Activated T-helper 2 cell treated with anti-CD3 and anti-CD28 coated beads, Interferon-gamma antibody, Interleukin-2, Interleukin-4, amounts not matched to agents 10 μg/mL and 5 μg/mL and 100 μg/mL, durations not matched to agents 14 hours and 24 hours and 36 hours (primary cell): ENCODE results near the gene BPI. TPM values are rescaled to one million over a fixed set of nuclear protein-coding genes. Genes with fewer than 3 reads are reported as not detected.
"Not testable (repeated sequence)": the region's sequence is repeated elsewhere in the genome, so short reads cannot be mapped to it uniquely, and the experiment has no call there.

Source experiments
- DNase-seq: peaks from one replicate; pipeline ENCODE4 v3.0.0; 2021; ENCODE audit warnings: low spot score
- H3K27ac Mint-ChIP-seq: one replicate; pipeline ENCODE4 v1.8.0; 2021; ENCODE audit warnings: mixed read lengths
- H3K27me3 Mint-ChIP-seq: one replicate; pipeline ENCODE4 v1.8.0; 2021; ENCODE audit warnings: low read depth, mixed read lengths
- H3K36me3 Mint-ChIP-seq: one replicate; pipeline ENCODE4 v1.8.0; 2021; ENCODE audit warnings: low read depth, mixed read lengths
- H3K4me1 Mint-ChIP-seq: one replicate; pipeline ENCODE4 v1.8.0; 2021; ENCODE audit warnings: low read depth, mixed read lengths
- H3K4me3 Mint-ChIP-seq: one replicate; pipeline ENCODE4 v1.8.0; 2021; ENCODE audit warnings: low read depth, mild to moderate bottlenecking, moderate library complexity, mixed read lengths
- H3K9me3 Mint-ChIP-seq: one replicate; pipeline ENCODE4 v1.8.0; 2021; ENCODE audit warnings: mixed read lengths
- intact Hi-C: fragments of 100-400 bp; cut with micrococcal nuclease; formaldehyde crosslinking; loops from one replicate; pipeline ENCODE4 v1.15.1; 2023
- total RNA-seq: library from RNA; stranded (reverse); gene quantifications from 2 replicates; pipeline ENCODE4 v1.2.3, GENCODE V29; 2022

Gene BPI
- not detected in 2 replicates for total RNA-seq

- intact Hi-C loops: no loop called here
- H3K9me3 Mint-ChIP-seq: no peaks in the 10 kb centered on the region
- H3K4me1 Mint-ChIP-seq: peaks cover 11% of the 10 kb centered on the region
- no peak within 1 kb of the TSS for H3K4me3 Mint-ChIP-seq
- no peak within 1 kb of the TSS for H3K27ac Mint-ChIP-seq
- H3K27me3 Mint-ChIP-seq: peaks cover 42% of the 10 kb centered on the region
- no peak for DNase-seq
- H3K36me3 Mint-ChIP-seq: no peaks in the 10 kb centered on the region
Observed at GRCh38 chr20:38303908-38304379, at the start of gene BPI. BPI (plus strand) TSS chr20:38304156; CDS start chr20:38304224, 68 bp downstream.

- H3K36me3 Mint-ChIP-seq, H3K9me3 Mint-ChIP-seq, H3K4me3 Mint-ChIP-seq, DNase-seq, H3K4me1 Mint-ChIP-seq, H3K27ac Mint-ChIP-seq, intact Hi-C loops: not testable (repeated sequence)
- H3K27me3 Mint-ChIP-seq: peaks cover 19% of the 10 kb centered on the region
Observed at GRCh38 chr20:38254621-38255020, 49.3 kb upstream of the BPI start.

DNA sequence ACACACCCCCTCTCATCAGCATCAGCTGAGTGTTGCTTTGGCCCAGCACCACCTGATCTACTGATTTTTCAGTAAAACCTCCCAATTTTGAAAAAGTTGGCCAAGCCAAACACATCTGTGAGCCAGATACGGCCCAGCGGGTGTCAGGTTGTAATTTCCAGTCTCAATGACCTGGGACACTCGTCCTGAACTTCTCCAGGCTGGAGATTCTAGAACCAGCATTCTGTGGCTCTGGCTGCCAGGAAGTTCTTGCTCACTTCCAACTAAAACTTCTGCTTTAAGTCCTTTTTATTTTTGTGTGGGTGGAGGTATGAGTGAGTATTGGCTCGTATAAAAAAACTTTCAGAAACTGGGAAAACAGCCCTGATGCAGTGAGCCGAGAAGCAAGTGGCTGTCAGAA is 48.6 kb upstream of the BPI start:
- no peak overlapping the region for H3K4me3 Mint-ChIP-seq
- intact Hi-C loops: no loop called here
- DNase-seq: no peak
- H3K4me1 Mint-ChIP-seq: no peaks in the 10 kb centered on the region
- H3K27ac Mint-ChIP-seq: no peak overlapping the region
- H3K27me3 Mint-ChIP-seq: peaks cover 25% of the 10 kb centered on the region
- no peaks in the 10 kb centered on the region for H3K9me3 Mint-ChIP-seq
- no peaks in the 10 kb centered on the region for H3K36me3 Mint-ChIP-seq

DNA sequence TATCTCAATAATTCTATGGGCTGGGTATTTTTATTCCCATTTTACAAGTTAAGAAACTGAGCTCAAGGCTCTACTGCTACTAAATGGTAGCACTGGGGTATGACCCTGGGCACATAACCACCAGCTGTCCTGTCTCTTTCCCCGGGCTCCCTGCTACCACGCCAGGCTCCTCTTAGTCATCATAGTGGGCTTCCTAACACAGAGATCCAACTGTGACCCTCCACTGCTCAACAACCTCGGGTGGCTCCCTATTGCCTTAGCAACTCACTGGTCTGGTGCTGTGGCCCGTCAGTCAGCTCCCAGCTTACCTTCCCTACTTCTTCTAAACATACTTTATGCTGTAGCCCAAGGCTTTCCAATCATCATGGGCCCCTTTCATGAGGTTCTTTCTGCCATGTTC is 47.9 kb upstream of the BPI start:
- H3K4me1 Mint-ChIP-seq: no peaks in the 10 kb centered on the region
- no peaks in the 10 kb centered on the region for H3K9me3 Mint-ChIP-seq
- peaks cover 26% of the 10 kb centered on the region for H3K27me3 Mint-ChIP-seq
- intact Hi-C loops: no loop called here
- no peak for DNase-seq
- H3K36me3 Mint-ChIP-seq: no peaks in the 10 kb centered on the region
- no peak overlapping the region for H3K4me3 Mint-ChIP-seq
- no peak overlapping the region for H3K27ac Mint-ChIP-seq

- DNase-seq: no peak
- Mint-ChIP-seq H3K27ac (no peak overlapping the region), H3K4me3 (no peak overlapping the region), H3K36me3 (no peaks in the 10 kb centered on the region), H3K9me3 (no peaks in the 10 kb centered on the region), H3K27me3 (peaks cover 29% of the 10 kb centered on the region), H3K4me1 (no peaks in the 10 kb centered on the region)
- intact Hi-C loops: no loop called here
Observed at GRCh38 chr20:38256966-38257365, 47.0 kb upstream of the BPI start.

DNA sequence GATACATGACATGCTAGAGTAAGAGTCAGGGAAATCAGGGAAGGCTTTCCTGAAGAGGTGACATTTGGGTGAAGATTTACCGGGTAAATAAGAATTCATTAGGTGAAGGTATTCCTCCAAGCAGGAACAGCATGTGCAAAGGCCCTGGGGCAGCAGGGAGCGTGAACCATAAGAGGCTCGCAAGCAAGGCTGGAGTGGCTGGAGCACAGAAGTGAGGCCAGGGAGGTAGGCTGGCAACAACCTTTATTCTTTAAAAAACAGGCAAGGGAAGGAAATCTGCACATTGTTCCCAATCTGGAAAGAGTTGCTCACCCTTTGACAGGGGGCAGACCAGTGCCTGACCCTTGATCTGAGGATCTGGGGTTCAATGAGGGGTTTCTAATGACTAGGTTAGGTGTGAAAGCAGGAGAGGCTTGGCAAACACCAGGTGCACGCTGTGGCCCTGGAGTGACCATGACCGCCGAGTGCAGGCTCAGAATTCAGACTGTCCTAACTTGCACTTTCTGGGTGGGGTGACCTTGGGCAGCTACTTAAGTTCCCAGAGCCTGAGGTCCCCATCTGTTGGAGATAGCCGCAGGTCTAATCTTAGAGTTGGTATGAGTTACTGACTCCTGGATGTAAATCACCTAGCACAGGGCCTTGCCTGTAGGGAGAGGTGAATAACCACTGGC is 45.3 kb upstream of the BPI start:
- no peak for DNase-seq
- Mint-ChIP-seq H3K4me3 (no peak overlapping the region), H3K9me3 (no peaks in the 10 kb centered on the region), H3K27ac (no peak overlapping the region), H3K36me3 (no peaks in the 10 kb centered on the region), H3K27me3 (peaks cover 33% of the 10 kb centered on the region), H3K4me1 (no peaks in the 10 kb centered on the region)
- intact Hi-C loops: no loop called here

DNA sequence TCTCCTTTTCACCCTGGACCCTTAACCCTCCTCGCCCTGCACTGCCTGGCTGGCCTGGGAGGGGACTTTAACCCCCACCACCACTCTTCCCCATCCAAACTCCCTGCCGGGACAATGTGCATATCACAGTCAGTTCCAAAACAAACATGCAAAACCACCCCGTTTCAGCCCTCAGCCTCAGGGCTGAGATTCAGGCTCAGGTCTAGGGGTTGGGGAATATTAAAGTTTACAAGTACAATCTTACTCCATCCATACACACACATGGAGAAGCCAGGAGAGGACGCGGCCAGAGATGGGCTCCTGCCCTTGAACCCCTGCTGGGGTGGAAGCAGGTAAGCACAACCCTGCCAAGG is 44.0 kb upstream of the BPI start:
- intact Hi-C loops: no loop called here
- no peak overlapping the region for H3K4me3 Mint-ChIP-seq
- peaks cover 36% of the 10 kb centered on the region for H3K27me3 Mint-ChIP-seq
- DNase-seq: no peak
- no peaks in the 10 kb centered on the region for H3K4me1 Mint-ChIP-seq
- H3K36me3 Mint-ChIP-seq: no peaks in the 10 kb centered on the region
- H3K9me3 Mint-ChIP-seq: no peaks in the 10 kb centered on the region
- no peak overlapping the region for H3K27ac Mint-ChIP-seq

GRCh38 chr20:38260378-38261053 is 43.4 kb upstream of the BPI start, which contains the start of gene KIAA1755:
KIAA1755 (minus strand) TSS chr20:38260735; CDS start chr20:38260500, 235 bp downstream.
- Mint-ChIP-seq H3K36me3 (no peaks in the 10 kb centered on the region), H3K27ac (no peak within 1 kb of the TSS), H3K4me1 (no peaks in the 10 kb centered on the region), H3K9me3 (no peaks in the 10 kb centered on the region), H3K27me3 (peaks cover 36% of the 10 kb centered on the region), H3K4me3 (no peak within 1 kb of the TSS)
- no peak for DNase-seq
- intact Hi-C loops: no loop called here

GRCh38 chr20:38261054-38261390 is 42.9 kb upstream of the BPI start:
- intact Hi-C loops: no loop called here
- no peak overlapping the region for H3K27ac Mint-ChIP-seq
- H3K4me3 Mint-ChIP-seq: no peak overlapping the region
- no peaks in the 10 kb centered on the region for H3K36me3 Mint-ChIP-seq
- peaks cover 35% of the 10 kb centered on the region for H3K27me3 Mint-ChIP-seq
- no peaks in the 10 kb centered on the region for H3K4me1 Mint-ChIP-seq
- H3K9me3 Mint-ChIP-seq: no peaks in the 10 kb centered on the region
- DNase-seq: no peak

- DNase-seq: no peak
- Mint-ChIP-seq H3K36me3 (no peaks in the 10 kb centered on the region), H3K27me3 (peaks cover 41% of the 10 kb centered on the region)
Observed at GRCh38 chr20:38262931-38263330, 41.0 kb upstream of the BPI start.

GRCh38 chr20:38266426-38266825 is 37.5 kb upstream of the BPI start:
- intact Hi-C loops: no loop called here
- Mint-ChIP-seq H3K4me3 (no peak overlapping the region), H3K27ac (no peak overlapping the region), H3K4me1 (no peaks in the 10 kb centered on the region), H3K9me3 (no peaks in the 10 kb centered on the region), H3K27me3 (peaks cover 18% of the 10 kb centered on the region), H3K36me3 (no peaks in the 10 kb centered on the region)
- DNase-seq: no peak

More at GRCh38 chr20:38262931-38263330, 41.0 kb upstream of the BPI start:
- Mint-ChIP-seq H3K27ac (no peak overlapping the region), H3K4me1 (no peaks in the 10 kb centered on the region), H3K9me3 (no peaks in the 10 kb centered on the region), H3K4me3 (no peak overlapping the region)
- intact Hi-C loops: no loop called here

- Mint-ChIP-seq H3K27me3 (peaks cover 18% of the 10 kb centered on the region), H3K36me3 (no peaks in the 10 kb centered on the region), H3K4me1 (no peaks in the 10 kb centered on the region), H3K4me3 (no peak overlapping the region), H3K27ac (no peak overlapping the region), H3K9me3 (no peaks in the 10 kb centered on the region)
- no peak for DNase-seq
- intact Hi-C loops: no loop called here
Observed at GRCh38 chr20:38267296-38267695, 36.7 kb upstream of the BPI start.

GRCh38 chr20:38267901-38268514 is 35.9 kb upstream of the BPI start:
- Mint-ChIP-seq H3K36me3 (no peaks in the 10 kb centered on the region), H3K27me3 (peaks cover 14% of the 10 kb centered on the region), H3K9me3 (no peaks in the 10 kb centered on the region), H3K4me3 (no peak overlapping the region), H3K27ac (no peak overlapping the region), H3K4me1 (no peaks in the 10 kb centered on the region)
- DNase-seq: no peak
- intact Hi-C loops: no loop called here
